ENCODE measurements around the gene LNX2. TPM values are rescaled to one million over a fixed set of nuclear protein-coding genes. Genes with fewer than 3 reads are reported as not detected.

Gene LNX2
- total and polyA plus RNA-seq, 2 of the 4 experiments (the other 2 are of a cell fraction), result 3.1 to 7.2 TPM

- BruUV-seq (replicated peaks), result no TSS peak
- Histone ChIP-seq H4K8ac (ENCODE audit: low read depth in 2 of 2, low read length in 2 of 2) (no peak overlapping the region), H3K56ac (ENCODE audit: extremely low read depth, insufficient read depth, low read length) (no peak overlapping the region), H3K14ac (replicated peaks; ENCODE audit: low read depth, low read length) (no peak overlapping the region), H3K27me3 (ENCODE audit: control insufficient read depth, insufficient read depth, low read length) (no peaks in the 10 kb centered on the region), H2BK120ac (ENCODE audit: low read depth, low read length) (no peak overlapping the region), H4K5ac (ENCODE audit: low read depth, low read length) (no peak overlapping the region), H2AK9ac (replicated peaks; ENCODE audit: low read depth, low read length, poor library complexity) (no peak overlapping the region), H2BK15ac (ENCODE audit: low read depth, low read length) (no peak overlapping the region), H3K4me3 (ENCODE audit: insufficient read depth, low read depth, low read length) (no peak overlapping the region), H3K79me1 (ENCODE audit: low read depth in 1 of 2, low read length in 2 of 2) (peaks cover 0 to 8% of the 10 kb centered on the region in 2 experiments; a peak in 1 of 4 replicates), H3K4me1 (ENCODE audit: control insufficient read depth, insufficient read depth, low read length) (no peaks in the 10 kb centered on the region), H3K9me1 (ENCODE audit: insufficient read depth, low read length) (0 out of 2 replicates have a peak, but pooled peaks cover 3% of the 10 kb centered on the region), H3K18ac (ENCODE audit: low read depth, low read length) (no peak overlapping the region), H3K36me3 (ENCODE audit: control insufficient read depth, insufficient read depth, low read length) (peaks cover 9% of the 10 kb centered on the region; the same call in 1 of the 2 replicates), H3K23ac (ENCODE audit: low read depth, low read length) (no peak overlapping the region), H3K4me2 (ENCODE audit: low read depth, low read length) (no peak overlapping the region), H3K9me3 (ENCODE audit: control insufficient read depth, insufficient read depth, low read length) (peaks cover 2% of the 10 kb centered on the region), H2AK5ac (ENCODE audit: low read depth, low read length) (no peak overlapping the region), H3K4ac (ENCODE audit: low read depth, low read length) (no peak overlapping the region), H2BK20ac (ENCODE audit: low read depth, low read length) (no peak overlapping the region), H4K91ac (ENCODE audit: insufficient read depth, low read depth, low read length) (no peak overlapping the region), H3K9ac (ENCODE audit: low read depth, low read length) (no peak overlapping the region), H3K27ac (ENCODE audit: insufficient read depth, low read length) (no peak overlapping the region), H2BK5ac (ENCODE audit: low read depth, low read length, poor library complexity, severe bottlenecking) (no peak overlapping the region), H4K20me1 (ENCODE audit: insufficient read depth, low read length) (no peaks in the 10 kb centered on the region), H2AFZ (replicated peaks; ENCODE audit: low read length, poor library complexity) (no peak overlapping the region)
- no CpG with 5 or more reads among the region's 2 CpGs for WGBS, 2 experiments (ENCODE audit: extremely low coverage in 2 of 2, insufficient read length in 1 of 2)
- in situ Hi-C loops (cut with MboI; ENCODE audit: low sequenced_read_pairs) (no loop called here), dilution Hi-C loops (cut with HindIII; ENCODE audit: low sequenced_read_pairs, unreplicated experiment) (no loop called here), intact Hi-C loops (cut with micrococcal nuclease) (no loop called here)
- ChIA-PET CTCF (no interaction called here), POLR2A (ENCODE audit: unreplicated experiment) (no interaction called here)
- ATAC-seq (ENCODE audit: low read depth), result no peak
- TF ChIP-seq POLR2A (IDR thresholded peaks at IDR 0.05; ENCODE audit: low read depth, low read length) (no peak), MAFK (IDR thresholded peaks at IDR 0.05; ENCODE audit: low read depth, low read length) (no peak), CEBPB (IDR thresholded peaks at IDR 0.05; ENCODE audit: low read depth, low read length) (no peak), RCOR1 (IDR thresholded peaks at IDR 0.05; ENCODE audit: insufficient replicate concordance, low read length) (no peak), BHLHE40 (IDR thresholded peaks at IDR 0.05; ENCODE audit: low read depth, low read length) (no peak), RFX5 (IDR thresholded peaks at IDR 0.05; ENCODE audit: low read depth, low read length) (no peak), CTCF (conservative IDR thresholded peaks at IDR 0.05; ENCODE audit: low read depth, low read length) (no peak), SMC3 (IDR thresholded peaks at IDR 0.05; ENCODE audit: low read depth, low read length) (no peak), NFE2L2 (IDR thresholded peaks at IDR 0.05; ENCODE audit: low read depth, low read length) (no peak), USF2 (IDR thresholded peaks at IDR 0.05; ENCODE audit: low read depth, low read length) (no peak), MAZ (IDR thresholded peaks at IDR 0.05; ENCODE audit: borderline replicate concordance, low read depth, low read length) (no peak), CHD1 (IDR thresholded peaks at IDR 0.05; ENCODE audit: low read depth, low read length) (no peak), MXI1 (IDR thresholded peaks at IDR 0.05; ENCODE audit: borderline replicate concordance, low read depth, low read length) (no peak), FOS (IDR thresholded peaks at IDR 0.05; ENCODE audit: low read depth, low read length) (no peak), RAD21 (IDR thresholded peaks at IDR 0.05; ENCODE audit: low read length) (no peak)
- TF ChIP-seq, protein P1, sequence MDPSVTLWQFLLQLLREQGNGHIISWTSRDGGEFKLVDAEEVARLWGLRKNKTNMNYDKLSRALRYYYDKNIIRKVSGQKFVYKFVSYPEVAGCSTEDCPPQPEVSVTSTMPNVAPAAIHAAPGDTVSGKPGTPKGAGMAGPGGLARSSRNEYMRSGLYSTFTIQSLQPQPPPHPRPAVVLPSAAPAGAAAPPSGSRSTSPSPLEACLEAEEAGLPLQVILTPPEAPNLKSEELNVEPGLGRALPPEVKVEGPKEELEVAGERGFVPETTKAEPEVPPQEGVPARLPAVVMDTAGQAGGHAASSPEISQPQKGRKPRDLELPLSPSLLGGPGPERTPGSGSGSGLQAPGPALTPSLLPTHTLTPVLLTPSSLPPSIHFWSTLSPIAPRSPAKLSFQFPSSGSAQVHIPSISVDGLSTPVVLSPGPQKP (IDR thresholded peaks at IDR 0.05; ENCODE audit: borderline replicate concordance, low read depth, low read length), result no peak
- DNase-seq, result no peak
These were observed 47.6 kb upstream of the LNX2 start for GRCh38 chr13:27667946-27668345.
